HG03108 (cell line): ENCODE measurements around the gene HOXD3.

ENCODE experiments used
- ATAC-seq: cut with Tn5 transposase; IDR thresholded peaks from one replicate; pipeline ENCODE4 v1.9.1; 2021; ENCODE audit warnings: moderate library complexity; ENCODE audit not compliant: unreplicated experiment

Gene HOXD3

GRCh38 chr2:176202491-176202890 is 45.4 kb downstream of the HOXD3 start:
- no peak for ATAC-seq

GRCh38 chr2:176205126-176205525 is 48.0 kb downstream of the HOXD3 start:
- ATAC-seq, result no peak

- ATAC-seq, result no peak
Observed at GRCh38 chr2:176206136-176206535, 49.0 kb downstream of the HOXD3 start.

- ATAC-seq, result no peak
Observed at GRCh38 chr2:176206682-176207081, 49.6 kb downstream of the HOXD3 start.

GRCh38 chr2:176211110-176211509 is 54.0 kb downstream of the HOXD3 start:
- ATAC-seq, result no peak

- no peak for ATAC-seq
Observed at GRCh38 chr2:176212276-176212675, 55.2 kb downstream of the HOXD3 start.

GRCh38 chr2:176213406-176213805 is 56.3 kb downstream of the HOXD3 start:
- no peak for ATAC-seq
